ENCODE data around the gene C1QTNF9.
A peak's percentile ranks its signal among the peaks of the same experiment; 100 is the strongest.
"Not testable (repeated sequence)": the region's sequence is repeated elsewhere in the genome, so short reads cannot be mapped to it uniquely, and the experiment has no call there.

Gene C1QTNF9

GRCh38 chr13:24327598-24327997 is 18.2 kb downstream of the C1QTNF9 start:
- not testable (repeated sequence) for DNase-seq

- no peak for DNase-seq
Observed at GRCh38 chr13:24328145-24328544, 18.8 kb downstream of the C1QTNF9 start.

- no peak for DNase-seq
Observed at GRCh38 chr13:24338721-24339120, 29.3 kb downstream of the C1QTNF9 start.

- no peak for DNase-seq
Observed at GRCh38 chr13:24339937-24340607, 30.7 kb downstream of the C1QTNF9 start.

- DNase-seq = no peak
Observed at GRCh38 chr13:24340608-24340955, 31.2 kb downstream of the C1QTNF9 start.

- no peak for DNase-seq
Observed at GRCh38 chr13:24341439-24341838, 32.1 kb downstream of the C1QTNF9 start.

GRCh38 chr13:24348385-24348784 is 39.0 kb downstream of the C1QTNF9 start:
- no peak for DNase-seq

- no peak for DNase-seq
Observed at GRCh38 chr13:24348797-24349515, 39.6 kb downstream of the C1QTNF9 start.

- DNase-seq = not testable (repeated sequence)
Observed at GRCh38 chr13:24349778-24350664, 40.6 kb downstream of the C1QTNF9 start.

- DNase-seq = no peak
Observed at GRCh38 chr13:24351423-24351822, 42.0 kb downstream of the C1QTNF9 start.

GRCh38 chr13:24353736-24354135 is 44.4 kb downstream of the C1QTNF9 start:
- DNase-seq = no peak

- no peak for DNase-seq
Observed at GRCh38 chr13:24355103-24355502, 45.7 kb downstream of the C1QTNF9 start.

- DNase-seq = no peak
Observed at GRCh38 chr13:24356270-24356669, 46.9 kb downstream of the C1QTNF9 start.

GRCh38 chr13:24356837-24357236 is 47.5 kb downstream of the C1QTNF9 start:
- DNase-seq = no peak

- no peak for DNase-seq
Observed at GRCh38 chr13:24357756-24358155, 48.4 kb downstream of the C1QTNF9 start.

- DNase-seq = not testable (repeated sequence)
Observed at GRCh38 chr13:24358836-24359235, 49.5 kb downstream of the C1QTNF9 start.

GRCh38 chr13:24359252-24359651 is 49.9 kb downstream of the C1QTNF9 start:
- peak; percentile 34 for DNase-seq

- DNase-seq = no peak
Observed at GRCh38 chr13:24360106-24360505, 50.7 kb downstream of the C1QTNF9 start.

- no peak for DNase-seq
Observed at GRCh38 chr13:24361113-24361512, 51.7 kb downstream of the C1QTNF9 start.

- DNase-seq = no peak
Observed at GRCh38 chr13:24361852-24362366, 52.5 kb downstream of the C1QTNF9 start.

- DNase-seq = no peak
Observed at GRCh38 chr13:24362435-24362952, 53.1 kb downstream of the C1QTNF9 start.

GRCh38 chr13:24365191-24365590 is 55.8 kb downstream of the C1QTNF9 start:
- DNase-seq = no peak

GRCh38 chr13:24366315-24366714 is 56.9 kb downstream of the C1QTNF9 start:
- DNase-seq = not testable (repeated sequence)
